Retina (tissue), 1 donor: ENCODE measurements around the gene ELP5.

Source experiments
- DNase-seq: peaks from one replicate; pipeline ENCODE4 v3.0.0-alpha.2; 2016

Gene ELP5

DNA sequence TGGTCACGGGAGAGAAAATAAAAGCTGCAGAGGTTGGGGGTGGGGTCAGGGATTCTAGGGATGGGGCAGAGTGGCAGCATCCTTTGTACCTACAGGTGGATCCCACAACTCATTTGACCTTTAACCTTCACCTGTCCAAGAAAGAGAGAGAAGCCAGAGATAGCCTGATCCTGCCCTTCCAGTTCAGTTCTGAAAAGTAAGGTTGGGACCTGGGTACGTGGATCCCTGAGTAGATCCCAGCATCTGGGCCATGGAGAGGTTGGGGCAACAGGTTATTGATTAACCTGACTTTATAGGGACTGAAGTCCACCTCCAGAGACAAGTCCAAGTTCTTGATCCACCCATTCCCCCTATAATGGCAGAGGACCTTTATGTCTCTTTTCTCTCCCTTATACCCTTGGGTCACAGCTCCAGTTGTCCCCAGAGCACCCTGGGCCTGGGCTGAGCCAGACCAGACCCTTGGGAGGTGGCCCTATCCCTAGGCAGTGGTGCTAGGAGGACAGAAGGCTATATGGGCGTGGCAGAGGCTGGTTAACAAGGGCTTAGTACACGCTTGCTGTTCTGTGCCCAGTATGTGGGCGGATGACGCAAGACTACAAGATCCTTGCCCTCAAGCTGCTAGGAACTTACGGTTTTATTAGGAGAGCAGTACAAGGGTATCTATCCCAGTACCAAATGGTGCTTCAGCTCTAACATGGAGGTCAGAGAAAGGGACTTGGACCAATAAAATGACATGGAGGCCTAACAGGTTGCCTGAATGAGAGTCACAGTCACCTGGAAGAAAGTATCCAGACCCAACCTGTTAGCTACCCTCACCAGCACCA lies 6.9 kb downstream of the ELP5 start:
- DNase-seq = no peak

DNA sequence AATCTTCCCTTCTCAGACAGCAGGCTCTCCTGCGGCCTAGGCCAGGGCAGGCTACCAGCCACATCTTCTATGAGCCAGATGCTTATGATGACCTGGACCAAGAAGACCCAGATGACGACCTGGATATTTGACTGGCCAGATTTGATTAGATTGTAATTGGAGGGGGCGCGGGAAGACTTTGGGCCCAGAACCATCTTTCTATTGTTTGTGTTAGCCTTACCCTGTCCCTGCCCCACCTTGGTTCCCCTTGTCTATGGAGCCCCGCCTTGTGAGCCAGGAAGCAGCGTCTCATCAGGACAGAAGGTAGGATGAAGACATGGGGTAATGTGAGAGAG lies 7.5 kb downstream of the ELP5 start:
- no peak for DNase-seq

DNA sequence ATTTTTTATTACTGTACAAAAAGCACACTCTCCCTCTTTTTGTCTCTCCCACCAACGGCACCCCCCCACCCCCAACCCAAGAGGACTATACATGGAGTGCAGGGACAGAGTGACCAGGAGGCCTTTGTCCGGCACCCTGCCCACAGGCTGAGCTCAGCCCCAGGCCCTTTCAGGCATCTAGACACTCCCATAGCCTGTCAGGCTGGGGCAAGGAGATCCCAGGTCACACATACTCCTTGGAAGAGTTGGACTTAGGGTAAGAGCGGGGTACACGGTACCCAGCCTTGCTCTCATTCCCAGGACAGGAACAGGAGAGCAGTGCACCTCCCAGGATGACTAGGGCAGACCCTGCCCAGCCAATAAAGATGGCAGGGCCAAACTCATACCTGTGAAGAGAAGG lies 8.1 kb downstream of the ELP5 start:
- no peak for DNase-seq

DNA sequence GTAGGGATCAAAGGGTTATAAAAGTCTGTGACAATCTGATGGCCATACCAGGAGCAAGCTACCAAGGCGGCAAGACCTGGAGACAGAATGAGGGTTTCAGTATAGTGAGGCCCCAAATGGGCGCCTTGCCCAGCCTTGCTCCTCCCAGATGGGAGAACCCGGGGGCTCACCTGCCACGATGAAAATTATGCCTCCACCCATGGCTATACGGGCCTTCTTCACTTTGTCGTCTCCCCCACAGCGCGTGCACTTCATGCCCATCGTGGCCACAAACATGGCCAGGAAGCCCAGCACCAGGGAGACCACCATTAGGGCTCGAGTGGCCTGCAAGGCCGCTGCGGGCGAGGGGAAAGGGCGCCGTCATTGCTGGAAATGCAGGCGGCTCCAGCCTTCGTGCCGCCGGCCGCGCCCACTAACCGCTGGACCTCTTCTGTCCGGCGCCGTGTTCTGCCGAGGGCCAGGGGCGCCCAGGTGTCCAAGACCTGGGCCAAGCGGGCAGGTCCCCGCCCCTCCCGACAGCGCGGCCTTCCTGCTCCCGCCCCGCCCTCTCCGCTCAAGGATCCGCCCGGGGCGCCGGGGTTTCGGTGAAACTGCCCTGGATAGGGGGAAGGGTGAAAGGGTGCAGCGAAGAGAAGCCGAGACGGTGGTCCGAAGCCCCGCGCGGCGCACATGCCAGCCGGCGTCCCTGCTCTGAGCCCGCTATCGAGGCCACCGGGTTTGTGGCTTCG lies 8.8 kb downstream of the ELP5 start:
- peak; percentile 69 for DNase-seq

DNA sequence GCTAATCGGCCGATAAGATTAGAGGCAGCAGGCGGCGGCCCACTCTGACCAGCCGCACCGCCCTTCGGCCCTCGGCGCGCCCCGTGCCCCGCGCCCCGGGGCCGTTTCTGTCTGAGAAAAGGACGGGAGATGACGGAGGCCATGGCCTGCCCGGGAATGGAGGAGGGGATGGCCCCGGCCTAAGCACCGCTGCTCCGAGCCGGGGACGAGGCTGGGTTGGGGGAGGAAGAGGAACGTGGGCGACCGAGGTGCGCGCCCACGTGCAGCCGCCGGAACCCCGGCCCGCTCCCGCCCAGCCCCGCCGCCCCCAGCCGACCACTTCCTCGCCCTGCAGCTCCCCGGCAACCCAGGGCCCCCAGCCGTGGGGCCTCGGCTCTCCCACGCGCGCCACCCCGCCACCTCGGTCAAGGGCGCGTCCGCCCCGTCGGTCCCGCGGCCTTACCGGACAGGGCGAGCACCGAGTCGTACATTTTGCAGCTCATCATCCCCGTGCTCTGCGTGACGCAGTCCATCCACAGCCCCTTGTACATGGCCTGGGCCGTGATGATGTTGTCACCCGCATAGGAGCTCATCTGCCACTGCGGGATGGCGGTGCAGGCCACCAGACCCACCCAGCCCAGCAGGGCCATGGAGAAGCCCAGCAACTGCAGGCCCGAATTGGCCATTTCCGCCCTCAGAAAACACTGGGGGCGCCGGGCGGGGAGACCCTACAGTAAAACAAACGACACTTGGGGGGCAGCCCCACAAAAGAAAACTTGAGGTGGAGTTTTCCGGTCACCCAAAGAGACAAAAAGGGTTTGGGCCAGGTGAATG lies 9.6 kb downstream of the ELP5 start:
- DNase-seq = peak; percentile 46

DNA sequence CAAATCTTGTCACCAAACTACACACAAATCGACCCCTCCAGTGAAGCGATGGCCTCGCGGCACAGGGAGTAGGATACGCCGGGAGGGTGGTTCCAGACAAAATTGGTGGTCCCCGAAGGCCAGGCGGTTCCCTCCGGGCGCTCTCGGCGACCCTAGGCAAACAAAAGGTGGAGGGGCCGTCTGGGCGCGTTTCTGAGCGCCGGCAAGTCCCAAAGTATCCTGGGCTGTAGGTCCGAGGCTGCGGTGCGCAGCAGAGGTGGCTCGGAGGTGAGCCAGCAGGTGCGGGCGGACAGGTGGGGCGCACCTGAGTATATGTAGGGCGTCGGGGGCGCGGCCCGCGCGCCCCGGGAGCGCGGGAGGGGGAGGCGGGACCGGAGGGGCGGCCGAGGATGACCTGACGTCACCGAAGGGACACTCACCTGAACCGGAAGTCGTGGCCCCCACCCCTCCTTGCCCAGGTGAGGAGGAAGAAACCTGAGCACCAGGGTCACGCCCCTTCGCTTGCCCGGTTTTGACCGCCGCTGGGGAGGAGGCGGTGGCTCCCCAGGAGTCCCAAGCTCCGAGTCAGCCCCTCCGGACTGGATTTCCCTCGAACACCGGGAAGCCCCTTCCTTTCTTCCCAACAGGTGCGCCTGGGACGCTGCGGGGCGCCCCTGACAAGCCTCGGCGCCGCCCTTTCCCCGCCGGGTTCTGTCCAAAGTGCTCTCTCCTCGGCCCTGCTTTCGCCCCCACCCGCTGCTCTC lies 10.3 kb downstream of the ELP5 start, which contains the start of gene CLDN7:
TSS of gene CLDN7 (minus strand) at position 287 of the 743 bp plus-strand sequence. CDS start 435 bp downstream, outside the sequence.
- DNase-seq = no peak

DNA sequence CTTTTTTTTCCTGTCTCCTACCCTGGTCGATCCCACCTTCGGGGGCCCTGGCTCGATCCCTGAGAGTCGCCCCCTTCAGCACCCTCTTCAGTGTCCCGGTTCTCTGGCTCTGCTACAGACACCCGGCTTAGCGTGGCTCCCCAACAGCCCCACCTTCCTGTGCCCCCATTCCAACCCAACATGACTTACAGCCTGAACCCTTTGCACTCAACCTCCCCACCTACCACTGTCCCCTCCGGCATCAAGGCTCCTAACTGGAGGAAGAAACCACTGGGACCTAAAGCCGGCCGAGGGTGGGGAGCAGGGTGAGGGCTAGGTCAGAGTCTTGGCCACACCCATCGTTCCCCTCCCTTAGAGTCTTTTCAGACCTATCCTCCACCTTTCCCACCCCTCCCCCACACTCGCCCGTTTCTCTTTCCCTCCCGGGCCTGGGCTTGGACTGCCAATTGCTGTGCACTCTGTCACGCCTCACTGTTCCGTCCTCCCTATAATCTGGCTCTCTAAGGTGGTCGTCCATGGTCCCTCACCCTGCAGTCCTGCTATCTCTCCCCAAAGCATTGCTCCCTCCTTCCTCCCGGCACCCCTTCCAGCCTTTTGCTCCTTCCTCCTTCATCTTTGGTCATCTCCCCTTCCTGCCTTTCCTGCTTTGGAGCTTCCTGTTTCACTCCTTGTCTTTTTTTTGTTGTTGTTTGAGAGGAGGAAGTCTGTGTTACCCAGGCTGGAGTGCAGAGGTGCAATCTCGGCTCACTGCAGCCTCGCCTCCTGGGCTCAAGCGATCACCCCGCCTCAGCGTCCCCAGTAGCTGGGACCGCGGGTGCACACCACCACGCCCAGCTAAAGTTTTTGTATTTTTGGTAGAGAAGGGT lies 11.2 kb downstream of the ELP5 start:
- peak; percentile 24 for DNase-seq

DNA sequence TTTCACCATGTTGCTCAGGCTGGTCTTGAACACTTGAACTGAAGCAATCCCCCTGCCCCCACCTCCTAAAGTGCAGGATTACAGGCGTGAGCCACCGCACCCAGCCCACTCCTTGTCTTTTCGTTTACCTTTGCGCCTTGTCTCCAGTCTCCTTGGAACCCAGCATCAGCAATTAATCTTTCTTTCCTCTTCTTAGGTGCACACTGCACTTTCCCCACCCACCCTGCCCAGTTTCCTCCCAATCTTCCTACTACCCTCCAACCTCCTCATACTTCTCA lies 11.7 kb downstream of the ELP5 start:
- no peak for DNase-seq

DNA sequence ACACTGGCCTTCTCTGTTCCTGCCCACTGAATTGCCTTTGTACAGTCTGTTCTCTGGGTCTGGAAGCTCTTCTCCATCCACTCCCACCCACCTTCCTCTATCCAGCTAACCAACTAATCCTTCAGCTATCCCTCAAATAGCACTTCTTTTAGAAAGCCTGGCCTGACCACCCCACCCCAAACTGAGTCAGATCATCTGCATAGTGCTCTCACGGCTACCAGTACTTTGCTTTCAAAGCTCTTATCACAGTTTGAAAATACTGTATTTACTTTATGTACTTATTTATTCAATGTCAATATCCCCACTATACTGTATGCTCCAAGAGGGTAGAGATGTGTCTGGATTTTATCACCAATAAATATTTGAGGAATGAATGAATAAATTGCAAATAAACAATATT lies 14.8 kb downstream of the ELP5 start:
- no peak for DNase-seq

DNA sequence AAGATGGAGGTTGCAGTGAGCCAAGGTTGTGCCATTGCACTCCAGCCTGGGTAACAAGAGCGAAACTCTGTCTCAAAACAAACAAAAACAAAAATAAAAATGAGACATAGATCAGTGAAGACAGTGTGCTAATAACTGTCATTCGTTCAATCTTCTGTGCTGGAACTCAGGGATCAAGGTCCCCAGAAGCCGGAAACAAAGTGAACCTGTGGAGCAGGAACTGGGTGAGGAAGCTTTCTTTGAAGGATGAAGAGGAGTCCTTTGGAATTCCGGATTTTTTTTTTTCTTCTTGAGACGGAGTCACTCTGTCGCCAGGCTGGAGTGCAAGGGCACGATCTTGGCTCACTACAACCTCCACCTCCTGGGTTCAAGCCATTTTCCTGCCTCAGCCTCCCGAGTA lies 27.4 kb downstream of the ELP5 start:
- DNase-seq = no peak

DNA sequence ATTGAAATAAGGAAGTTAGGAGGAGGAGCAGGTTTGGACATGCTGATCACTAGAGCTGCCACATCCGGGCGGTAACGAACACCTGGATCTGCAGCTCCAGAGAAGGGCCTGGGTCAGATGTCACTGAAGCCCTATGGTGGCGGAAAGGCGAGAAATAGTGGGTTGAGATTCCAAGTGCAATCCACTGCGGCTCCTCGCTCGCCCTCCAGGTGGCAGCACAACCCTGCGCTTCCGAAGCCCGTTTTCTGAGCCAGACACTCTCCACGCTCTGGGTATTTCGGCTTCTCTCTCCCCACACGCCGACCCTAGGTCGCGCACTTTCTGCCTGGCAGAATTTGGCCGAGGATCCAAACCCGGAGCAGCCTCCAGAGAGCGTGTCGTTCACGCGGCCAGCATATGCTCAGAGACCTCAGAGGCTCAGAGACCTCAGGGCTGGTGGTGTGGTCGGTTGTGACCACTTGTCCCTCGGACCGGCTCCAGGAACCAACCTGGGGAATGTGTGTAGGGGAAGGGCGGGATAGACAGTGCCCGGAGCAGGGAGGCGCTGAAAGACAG lies 28.6 kb downstream of the ELP5 start:
- DNase-seq = peak; percentile 90

DNA sequence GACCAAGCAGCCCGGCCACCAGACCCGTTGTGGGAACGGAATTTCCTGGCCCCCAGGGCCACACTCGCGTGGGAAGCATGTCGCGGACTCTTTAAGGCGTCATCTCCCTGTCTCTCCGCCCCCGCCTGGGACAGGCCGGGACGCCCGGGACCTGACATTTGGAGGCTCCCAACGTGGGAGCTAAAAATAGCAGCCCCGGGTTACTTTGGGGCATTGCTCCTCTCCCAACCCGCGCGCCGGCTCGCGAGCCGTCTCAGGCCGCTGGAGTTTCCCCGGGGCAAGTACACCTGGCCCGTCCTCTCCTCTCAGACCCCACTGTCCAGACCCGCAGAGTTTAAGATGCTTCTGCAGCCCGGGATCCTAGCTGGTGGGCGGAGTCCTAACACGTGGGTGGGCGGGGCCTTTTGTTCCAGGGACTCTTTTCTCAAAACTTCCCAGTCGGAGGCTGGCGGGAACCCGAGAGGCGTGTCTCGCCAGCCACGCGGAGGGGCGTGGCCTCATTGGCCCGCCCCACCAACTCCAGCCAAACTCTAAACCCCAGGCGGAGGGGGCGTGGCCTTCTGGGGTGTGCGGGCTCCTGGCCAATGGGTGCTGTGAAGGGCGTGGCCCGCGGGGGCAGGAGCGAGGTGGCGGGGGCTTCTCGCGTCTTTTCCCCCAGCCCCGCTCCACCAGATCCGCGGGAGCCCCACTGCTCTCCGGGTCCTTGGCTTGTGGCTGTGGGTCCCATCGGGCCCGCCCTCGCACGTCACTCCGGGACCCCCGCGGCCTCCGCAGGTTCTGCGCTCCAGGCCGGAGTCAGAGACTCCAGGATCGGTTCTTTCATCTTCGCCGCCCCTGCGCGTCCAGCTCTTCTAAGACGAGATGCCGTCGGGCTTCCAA lies 29.3 kb downstream of the ELP5 start, which contains the start of gene SLC2A4:
TSS of gene SLC2A4 (plus strand) at position 645 of the 879 bp plus-strand sequence. CDS start at position 862, 217 bp downstream.
- DNase-seq = peak; percentile 94

DNA sequence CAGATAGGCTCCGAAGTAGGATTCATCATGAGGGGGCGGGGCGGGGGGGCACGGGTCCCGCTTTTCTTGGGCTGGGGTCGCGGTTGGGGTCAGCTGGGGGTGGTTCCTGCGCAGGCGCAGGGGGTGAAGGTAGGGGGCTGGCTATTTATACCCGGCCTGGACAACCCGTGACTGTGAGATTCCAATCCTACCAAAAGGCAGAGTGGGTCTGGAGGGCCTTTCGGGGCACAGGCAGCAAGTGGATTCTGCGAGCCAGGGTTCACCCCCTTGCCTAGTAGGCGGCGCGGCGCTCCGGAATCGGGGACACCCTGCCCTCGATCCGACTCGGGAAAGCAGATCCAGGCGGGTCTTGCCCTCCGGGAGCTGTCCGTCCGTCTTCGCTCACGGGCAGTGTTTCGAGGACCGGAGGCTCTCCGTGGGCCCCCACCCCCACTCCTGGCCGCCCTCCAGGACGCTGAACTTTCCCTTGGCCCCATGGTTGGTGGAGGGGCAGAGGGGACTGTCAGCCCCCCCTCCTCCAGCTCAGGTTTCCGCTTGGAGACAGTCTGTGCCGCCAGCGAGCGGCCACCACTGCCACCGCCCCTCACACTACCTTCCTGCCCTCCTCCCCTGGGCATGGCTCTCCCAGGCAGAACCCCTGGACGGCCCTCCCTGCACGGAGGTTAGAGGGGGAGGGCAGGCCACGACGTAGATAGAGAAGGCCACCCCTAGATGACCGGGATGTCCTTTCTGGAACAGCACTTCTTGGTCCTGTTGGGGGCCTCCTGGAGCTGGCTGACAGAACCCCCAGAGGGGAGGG lies 30.1 kb downstream of the ELP5 start:
- peak; percentile 50 for DNase-seq

DNA sequence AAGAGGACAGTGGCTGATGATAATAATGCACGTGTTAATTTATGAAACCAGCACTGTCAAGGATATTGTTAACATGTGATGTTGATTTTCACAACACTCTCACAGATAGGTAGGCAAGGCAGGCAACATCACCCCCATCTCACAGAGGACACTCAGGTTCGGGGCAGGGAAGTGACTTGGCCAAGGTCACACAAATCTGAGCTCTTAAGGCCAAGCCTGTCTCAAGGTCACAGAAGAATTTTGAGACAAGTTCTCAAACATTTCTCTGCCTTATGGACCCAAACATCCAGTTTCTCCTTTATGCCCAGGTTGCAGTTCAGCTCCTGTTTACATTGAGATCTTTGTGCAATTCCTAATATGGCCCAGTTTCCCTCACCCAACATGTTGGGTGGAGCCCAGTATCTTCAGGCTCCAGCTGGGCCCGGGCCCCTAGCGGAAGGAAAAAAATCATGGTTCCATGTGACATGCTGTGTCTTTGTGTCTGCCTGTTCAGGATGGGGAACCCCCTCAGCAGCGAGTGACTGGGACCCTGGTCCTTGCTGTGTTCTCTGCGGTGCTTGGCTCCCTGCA lies 30.8 kb downstream of the ELP5 start:
- no peak for DNase-seq

DNA sequence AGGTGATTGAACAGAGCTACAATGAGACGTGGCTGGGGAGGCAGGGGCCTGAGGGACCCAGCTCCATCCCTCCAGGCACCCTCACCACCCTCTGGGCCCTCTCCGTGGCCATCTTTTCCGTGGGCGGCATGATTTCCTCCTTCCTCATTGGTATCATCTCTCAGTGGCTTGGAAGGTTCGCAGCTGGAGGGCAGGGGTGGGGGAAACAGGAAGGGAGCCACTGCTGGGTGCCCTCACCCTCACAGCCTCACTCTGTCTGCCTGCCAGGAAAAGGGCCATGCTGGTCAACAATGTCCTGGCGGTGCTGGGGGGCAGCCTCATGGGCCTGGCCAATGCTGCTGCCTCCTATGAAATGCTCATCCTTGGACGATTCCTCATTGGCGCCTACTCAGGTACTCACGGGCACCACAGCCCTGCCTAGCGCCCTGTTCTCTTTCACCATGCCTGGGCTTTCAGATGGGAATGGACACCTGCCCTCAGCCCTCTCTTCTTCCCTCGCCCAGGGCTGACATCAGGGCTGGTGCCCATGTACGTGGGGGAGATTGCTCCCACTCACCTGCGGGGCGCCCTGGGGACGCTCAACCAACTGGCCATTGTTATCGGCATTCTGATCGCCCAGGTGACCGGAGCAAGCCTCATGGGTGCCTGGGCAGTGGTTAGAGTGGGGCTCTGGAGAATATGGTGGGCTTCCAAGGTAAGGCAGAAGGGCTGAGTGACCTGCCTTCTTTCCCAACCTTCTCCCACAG lies 31.6 kb downstream of the ELP5 start:
- no peak for DNase-seq

DNA sequence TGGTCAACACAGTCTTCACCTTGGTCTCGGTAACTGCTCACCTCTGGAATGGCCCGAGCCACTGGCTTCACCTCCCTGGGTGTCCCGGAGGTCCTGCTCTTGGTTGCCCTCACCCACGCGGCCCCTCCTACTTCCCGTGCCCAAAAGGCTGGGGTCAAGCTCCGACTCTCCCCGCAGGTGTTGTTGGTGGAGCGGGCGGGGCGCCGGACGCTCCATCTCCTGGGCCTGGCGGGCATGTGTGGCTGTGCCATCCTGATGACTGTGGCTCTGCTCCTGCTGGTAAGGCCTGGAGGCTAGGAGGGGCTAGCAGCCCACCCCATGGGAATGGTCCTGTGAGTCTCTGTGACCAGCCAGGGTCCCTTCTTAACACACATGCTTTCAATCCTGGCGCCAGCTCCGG lies 32.9 kb downstream of the ELP5 start:
- DNase-seq = no peak

DNA sequence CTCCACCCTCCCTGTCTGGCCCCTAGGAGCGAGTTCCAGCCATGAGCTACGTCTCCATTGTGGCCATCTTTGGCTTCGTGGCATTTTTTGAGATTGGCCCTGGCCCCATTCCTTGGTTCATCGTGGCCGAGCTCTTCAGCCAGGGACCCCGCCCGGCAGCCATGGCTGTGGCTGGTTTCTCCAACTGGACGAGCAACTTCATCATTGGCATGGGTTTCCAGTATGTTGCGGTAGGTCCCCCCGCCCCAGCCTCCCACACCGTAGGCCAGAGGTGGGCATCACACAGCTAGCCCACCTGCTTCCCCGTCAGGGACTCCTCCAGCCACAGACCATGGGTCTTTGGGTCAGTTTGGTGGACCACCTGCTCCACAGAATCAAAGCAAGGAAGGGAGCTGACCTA lies 33.7 kb downstream of the ELP5 start:
- DNase-seq = no peak

DNA sequence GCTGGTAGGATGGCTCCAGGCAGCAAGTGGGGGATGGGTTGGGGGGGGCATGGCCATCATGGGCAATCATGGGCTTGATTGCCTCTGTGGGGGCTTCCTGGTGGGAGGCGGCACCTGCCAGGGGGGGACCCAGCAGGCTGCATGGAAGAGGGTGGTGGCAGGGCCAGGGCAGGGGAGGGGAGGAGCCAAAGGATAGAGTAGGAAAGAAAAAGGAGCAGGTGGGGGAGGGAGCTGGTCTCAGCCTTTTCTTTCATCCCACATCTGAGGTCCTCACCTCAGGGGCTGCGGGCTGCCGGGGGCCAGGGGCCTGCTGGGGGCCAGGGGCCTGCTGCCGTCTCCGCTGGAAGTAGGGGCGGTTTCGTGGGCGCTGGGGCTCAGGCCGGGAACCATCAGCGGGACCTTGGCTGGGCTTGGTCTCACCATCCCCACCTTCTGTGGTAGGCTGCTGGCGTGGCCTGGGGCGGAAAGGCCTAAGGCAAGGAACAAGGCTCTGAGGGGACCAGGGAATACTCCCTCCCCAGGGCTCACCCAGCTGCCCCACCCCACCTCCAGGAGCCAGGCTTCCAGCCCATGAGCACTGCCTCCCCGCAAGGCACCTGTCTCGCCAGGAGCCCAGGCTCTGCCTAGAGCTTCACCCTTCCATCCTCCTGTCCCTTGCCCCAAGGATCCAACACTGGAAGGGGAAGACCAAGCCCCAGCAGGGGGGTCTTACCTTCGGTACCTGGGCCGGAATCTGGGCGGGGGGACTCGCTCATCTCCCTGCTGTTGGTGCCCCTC lies 37.4 kb downstream of the ELP5 start:
- DNase-seq = no peak
